IMR-90 (cell line): ENCODE measurements around the gene SLC25A25. TPM values are rescaled to one million over a fixed set of nuclear protein-coding genes. Genes with fewer than 3 reads are reported as not detected.

Experiments
- ATAC-seq: fragments of 200-7000 bp; cut with Tn5 transposase; 2 replicates; pipeline ENCODE4 v1.9.1; 2020; ENCODE audit warnings: low read depth, mild to moderate bottlenecking, moderate library complexity
- BruUV-seq: library from RNA; stranded (reverse); fragments of 400-500 nt; replicated peaks from 2 replicates; lab custom pipeline; 2021; lab: Mats Ljungman, UMichigan
- CTCF ChIA-PET: fragments of 300-600 bp; formaldehyde crosslinking; extraction: SDS; loops from one replicate; lab custom pipeline; 2021; ENCODE audit warnings: antibody characterized with exemption; lab: Yijun Ruan, JAX
- POLR2A ChIA-PET: fragments of 300-600 bp; sonication (Branson Sonifier 250); formaldehyde crosslinking; loops from one replicate; lab custom pipeline; 2022; ENCODE audit warnings: antibody characterized with exemption; ENCODE audit not compliant: unreplicated experiment; lab: Charles Lee
- DNase-seq: peaks from one replicate; pipeline ENCODE4 v3.0.0; 2013
- H2AFZ ChIP-seq: replicated peaks from 2 replicates; pipeline ENCODE3; 2013; ENCODE audit warnings: low read length, mild to moderate bottlenecking; ENCODE audit not compliant: poor library complexity
- H2AK5ac ChIP-seq: 2 replicates; pipeline ENCODE4 v1.6.1; 2013; ENCODE audit warnings: low read depth, low read length, inconsistent platforms
- H2AK9ac ChIP-seq: replicated peaks from 2 replicates; pipeline ENCODE3; 2013; ENCODE audit warnings: mild to moderate bottlenecking, low read depth, low read length, moderate library complexity; ENCODE audit not compliant: poor library complexity
- H2BK120ac ChIP-seq: 2 replicates; pipeline ENCODE4 v1.6.1; 2013; ENCODE audit warnings: low read depth, low read length, inconsistent platforms
- H2BK15ac ChIP-seq: 3 replicates; pipeline ENCODE4 v1.6.1; 2013; ENCODE audit warnings: low read depth, low read length, inconsistent platforms
- H2BK20ac ChIP-seq: 2 replicates; pipeline ENCODE4 v1.6.1; 2013; ENCODE audit warnings: low read depth, mild to moderate bottlenecking, inconsistent platforms, low read length, moderate library complexity
- H2BK5ac ChIP-seq: 2 replicates; pipeline ENCODE4 v1.6.1; 2013; ENCODE audit warnings: mild to moderate bottlenecking, low read depth, low read length, inconsistent platforms; ENCODE audit not compliant: poor library complexity, severe bottlenecking
- H3K14ac ChIP-seq: replicated peaks from 2 replicates; pipeline ENCODE4 v1.6.1; 2013; ENCODE audit warnings: low read depth, low read length, inconsistent platforms
- H3K18ac ChIP-seq: 2 replicates; pipeline ENCODE4 v1.6.1; 2013; ENCODE audit warnings: low read depth, low read length, control low read depth
- H3K23ac ChIP-seq: 2 replicates; pipeline ENCODE4 v1.6.1; 2013; ENCODE audit warnings: low read depth, low read length, inconsistent platforms
- H3K27ac ChIP-seq: 2 replicates; pipeline ENCODE4 v1.5.1; 2013; ENCODE audit warnings: mild to moderate bottlenecking, control low read depth, low read length; ENCODE audit not compliant: insufficient read depth
- H3K27me3 ChIP-seq: 2 replicates; pipeline ENCODE4 v1.6.1; 2013; ENCODE audit warnings: low read length; ENCODE audit not compliant: control insufficient read depth, insufficient read depth
- H3K36me3 ChIP-seq: 2 replicates; pipeline ENCODE4 v1.6.1; 2013; ENCODE audit warnings: low read length, mixed read lengths; ENCODE audit not compliant: control insufficient read depth, insufficient read depth
- H3K4ac ChIP-seq: 2 replicates; pipeline ENCODE4 v1.6.1; 2013; ENCODE audit warnings: low read depth, low read length, inconsistent platforms
- H3K4me1 ChIP-seq: 2 replicates; pipeline ENCODE4 v1.6.1; 2013; ENCODE audit warnings: low read length, mixed read lengths; ENCODE audit not compliant: control insufficient read depth, insufficient read depth
- H3K4me2 ChIP-seq: 2 replicates; pipeline ENCODE4 v1.6.1; 2013; ENCODE audit warnings: low read depth, mild to moderate bottlenecking, control low read depth, low read length, moderate library complexity
- H3K4me3 ChIP-seq: 2 replicates; pipeline ENCODE4 v1.5.1; 2013; ENCODE audit warnings: low read depth, mild to moderate bottlenecking, control low read depth, low read length, moderate library complexity; ENCODE audit not compliant: insufficient read depth
- H3K56ac ChIP-seq: 2 replicates; pipeline ENCODE4 v1.6.1; 2013; ENCODE audit warnings: low read length, inconsistent platforms; ENCODE audit not compliant: insufficient read depth; ENCODE audit errors: extremely low read depth
- H3K79me1 ChIP-seq, 2 experiments: 2 replicates each; pipeline ENCODE4 v1.6.1; 2013; ENCODE audit warnings: low read length in 2 of 2, inconsistent platforms in 1 of 2, low read depth in 1 of 2
- H3K9ac ChIP-seq: 2 replicates; pipeline ENCODE4 v1.6.1; 2013; ENCODE audit warnings: low read depth, low read length, control low read depth
- H3K9me1 ChIP-seq: 2 replicates; pipeline ENCODE4 v1.6.1; 2013; ENCODE audit warnings: low read length, inconsistent platforms; ENCODE audit not compliant: insufficient read depth
- H3K9me3 ChIP-seq: 2 replicates; pipeline ENCODE4 v1.6.1; 2013; ENCODE audit warnings: low read length; ENCODE audit not compliant: control insufficient read depth, insufficient read depth
- H4K20me1 ChIP-seq: 2 replicates; pipeline ENCODE4 v1.6.1; 2013; ENCODE audit warnings: low read length, inconsistent platforms; ENCODE audit not compliant: insufficient read depth
- H4K5ac ChIP-seq: 2 replicates; pipeline ENCODE4 v1.6.1; 2013; ENCODE audit warnings: mild to moderate bottlenecking, low read depth, low read length, control low read depth
- H4K8ac ChIP-seq, 2 experiments: 2 replicates each; pipeline ENCODE4 v1.6.1; 2013; ENCODE audit warnings: low read depth in 2 of 2, low read length in 2 of 2, control low read depth in 1 of 2, inconsistent platforms in 1 of 2
- H4K91ac ChIP-seq: 2 replicates; pipeline ENCODE4 v1.6.1; 2013; ENCODE audit warnings: low read depth, low read length, inconsistent platforms; ENCODE audit not compliant: insufficient read depth
- BHLHE40 ChIP-seq: fragments of 150-350 bp; IDR thresholded peaks from 2 replicates; pipeline ENCODE4 v1.6.1; 2016; ENCODE audit warnings: mild to moderate bottlenecking, low read depth, low read length
- CEBPB ChIP-seq: IDR thresholded peaks from 2 replicates; pipeline ENCODE4 v1.6.1; 2012; ENCODE audit warnings: low read depth, low read length, improper control_type of control experiment
- CHD1 ChIP-seq: IDR thresholded peaks from 2 replicates; pipeline ENCODE4 v1.6.1; 2012; ENCODE audit warnings: low read depth, low read length, improper control_type of control experiment
- CTCF ChIP-seq: conservative IDR thresholded peaks from 2 replicates; pipeline ENCODE4 v1.5.1; 2012; ENCODE audit warnings: mild to moderate bottlenecking, low read depth, low read length, improper control_type of control experiment
- ELK1 ChIP-seq: fragments of 150-350 bp; IDR thresholded peaks from 2 replicates; pipeline ENCODE4 v1.6.1; 2016; ENCODE audit warnings: low read depth, mild to moderate bottlenecking, low read length, moderate library complexity, borderline replicate concordance
- MAZ ChIP-seq: IDR thresholded peaks from 2 replicates; pipeline ENCODE4 v1.6.1; 2012; ENCODE audit warnings: low read depth, mild to moderate bottlenecking, low read length, improper control_type of control experiment, moderate library complexity, borderline replicate concordance
- MXI1 ChIP-seq: IDR thresholded peaks from 2 replicates; pipeline ENCODE4 v1.6.1; 2012; ENCODE audit warnings: low read depth, mild to moderate bottlenecking, low read length, moderate library complexity, borderline replicate concordance
- POLR2A ChIP-seq: IDR thresholded peaks from 2 replicates; pipeline ENCODE4 v1.6.1; 2012; ENCODE audit warnings: mild to moderate bottlenecking, low read depth, low read length
- RCOR1 ChIP-seq: IDR thresholded peaks from 2 replicates; pipeline ENCODE4 v1.6.1; 2012; ENCODE audit warnings: mild to moderate bottlenecking, low read length, improper control_type of control experiment; ENCODE audit not compliant: insufficient replicate concordance
- SMC3 ChIP-seq: fragments of 150-350 bp; IDR thresholded peaks from 2 replicates; pipeline ENCODE4 v1.6.1; 2016; ENCODE audit warnings: low read depth, mild to moderate bottlenecking, antibody characterized with exemption, low read length, moderate library complexity
- USF2 ChIP-seq: fragments of 150-350 bp; IDR thresholded peaks from 2 replicates; pipeline ENCODE4 v1.6.1; 2017; ENCODE audit warnings: mild to moderate bottlenecking, antibody characterized with exemption, low read length, low read depth
- WGBS, 2 experiments: methylation state at CpG; one replicate each; pipeline versions ENCODE4 v1.1.5 to v1.1.7; 2013; ENCODE audit warnings: missing lambda C conversion rate in 2 of 2; ENCODE audit not compliant: insufficient read length in 1 of 2; ENCODE audit errors: extremely low coverage in 2 of 2; 5-methylcytosine and 5-hydroxymethylcytosine counted together
- dilution Hi-C: fragments of 300-500 bp; cut with HindIII; formaldehyde crosslinking; loops from one replicate; pipeline ENCODE4 v1.14.3; 2018; ENCODE audit warnings: low sequenced_read_pairs; ENCODE audit not compliant: unreplicated experiment
- in situ Hi-C: fragments of 300-500 bp; cut with MboI; formaldehyde crosslinking; loops from 3 replicates; pipeline ENCODE4 v1.14.3; 2019; ENCODE audit warnings: low sequenced_read_pairs, inconsistent platforms, mixed read lengths
- intact Hi-C: fragments of 100-400 bp; cut with micrococcal nuclease; formaldehyde crosslinking; loops from 2 replicates; pipeline ENCODE4 v1.10.0; 2022
- polyA plus RNA-seq, 3 experiments: library from polyadenylated mRNA; depleted of rRNA; stranded (reverse); fragments of >200 nt; gene quantifications; 2 replicates each; pipeline ENCODE4 v1.2.3, GENCODE V29; 2012; ENCODE audit warnings: low replicate concordance in 1 of 3
- total RNA-seq: library from RNA; depleted of rRNA; stranded (reverse); fragments of >200 nt; gene quantifications from 2 replicates; pipeline ENCODE4 v1.2.3, GENCODE V29; 2012

The SLC25A25 gene
- total and polyA plus RNA-seq, 2 of the 4 experiments (the other 2 are of a cell fraction) = 14.0 to 17.9 TPM

- Histone ChIP-seq H2BK15ac (no peak overlapping the region), H3K9ac (no peak overlapping the region), H2AK9ac (no peak overlapping the region), H2BK5ac (no peak overlapping the region), H3K79me1 (no peaks in the 10 kb centered on the region), H3K36me3 (no peaks in the 10 kb centered on the region), H4K91ac (no peak overlapping the region), H3K9me3 (no peaks in the 10 kb centered on the region), H2BK20ac (no peak overlapping the region), H3K27ac (no peak overlapping the region), H4K8ac (no peak overlapping the region), H3K23ac (no peak overlapping the region), H2AFZ (no peak overlapping the region), H3K4ac (no peak overlapping the region), H4K5ac (no peak overlapping the region), H3K18ac (no peak overlapping the region), H3K4me3 (no peak overlapping the region), H3K14ac (no peak overlapping the region), H3K27me3 (0 out of 2 replicates have a peak, but pooled peaks cover 2% of the 10 kb centered on the region), H4K20me1 (no peaks in the 10 kb centered on the region; the same call in 1 of the 2 replicates), H3K9me1 (no peaks in the 10 kb centered on the region), H3K4me1 (no peaks in the 10 kb centered on the region; the same call in 1 of the 2 replicates), H3K4me2 (no peak overlapping the region), H2BK120ac (no peak overlapping the region), H3K56ac (no peak overlapping the region), H2AK5ac (no peak overlapping the region)
- intact Hi-C loops (no loop called here), dilution Hi-C loops (no loop called here), in situ Hi-C loops (no loop called here)
- TF ChIP-seq CHD1 (no peak), CTCF (no peak), MXI1 (no peak), CEBPB (no peak), BHLHE40 (no peak), MAZ (no peak), USF2 (no peak), POLR2A (no peak), ELK1 (no peak), RCOR1 (no peak), SMC3 (no peak)
- POLR2A ChIA-PET = interaction anchor here (0.6 kb wide), 1 partner anchor 42 kb away, joined by 9 read pairs; no protein-coding TSS in a partner anchor
- DNase-seq = no peak
- ATAC-seq = no peak
- no TSS peak for BruUV-seq
- CTCF ChIA-PET = interaction anchor here (0.6 kb wide), 1 partner anchor 9 kb away, joined by 3 read pairs; no protein-coding TSS in a partner anchor
- 33% methylated on average over 1 of the region's 1 CpG; no CpG with 5 or more reads in 1 of the 2 experiments for WGBS, 2 experiments
Observed at GRCh38 chr9:128045831-128046230, 22.2 kb upstream of the SLC25A25 start.
